ENCODE data around the gene UBN1.

The UBN1 gene

GRCh38 chr16:4801962-4802658 lies 45.2 kb upstream of the UBN1 start, which contains the start of gene ROGDI:
Gene ROGDI, minus strand, starts transcription at chr16:4802633. Its CDS starts 62 bp downstream, at chr16:4802571.
- no peaks in the 10 kb centered on the region for H3K27me3 ChIP-seq (replicated peaks in 2 of 5; ENCODE audit: control insufficient read depth in 4 of 5, insufficient read depth in 5 of 5, low read length in 4 of 5)
- peaks cover 0 to 33% (median 25%) of the 10 kb centered on the region in 4 experiments for H3K4me1 ChIP-seq (ENCODE audit: control extremely low read depth in 1 of 4, control insufficient read depth in 4 of 4, insufficient read depth in 4 of 4, low read length in 3 of 4)
- WGBS (ENCODE audit: insufficient coverage) = 0% methylated on average over 52 of the region's 70 CpGs
- no peaks in the 10 kb centered on the region for H3K9me3 ChIP-seq (ENCODE audit: control extremely low read depth in 1 of 5, control insufficient read depth in 4 of 5, insufficient read depth in 2 of 5, low read depth in 1 of 5, low read length in 4 of 5)
- peak; percentile 26 to 66 (median 55) for DNase-seq
- H3K4me3 ChIP-seq (ENCODE audit: control insufficient read depth in 1 of 7, extremely low read depth in 1 of 7, insufficient read depth in 4 of 7, low read depth in 2 of 7, low read length in 6 of 7) = peak within 1 kb of the TSS; percentile 56 to 87 (median 81)
- ChIA-PET POLR2A (interaction anchor here (0.5 kb wide), 1 partner anchor 52 kb away, joined by 3 read pairs; no protein-coding TSS in a partner anchor), CTCF (interaction anchor here (1.3 to 1.7 kb wide), 3 partner anchors 12 to 42 kb away, joined by 3 to 4 read pairs (median 3); no protein-coding TSS in a partner anchor)
- H3K36me3 ChIP-seq (ENCODE audit: control insufficient read depth in 4 of 4, insufficient read depth in 4 of 4, low read length in 3 of 4) = peaks cover 0 to 30% (median 19%) of the 10 kb centered on the region in 4 experiments
- H3K27ac ChIP-seq (ENCODE audit: insufficient read depth in 1 of 2, low read depth in 1 of 2, low read length in 2 of 2, poor library complexity in 1 of 2, severe bottlenecking in 2 of 2) = peak within 1 kb of the TSS in 1 of 2 experiments; percentile 58

- H3K27me3 ChIP-seq (replicated peaks in 2 of 5; ENCODE audit: control insufficient read depth in 4 of 5, insufficient read depth in 5 of 5, low read length in 4 of 5) = no peaks in the 10 kb centered on the region
- H3K4me3 ChIP-seq (ENCODE audit: control insufficient read depth in 1 of 7, extremely low read depth in 1 of 7, insufficient read depth in 4 of 7, low read depth in 2 of 7, low read length in 6 of 7) = peak overlapping the region; percentile 56 to 87 (median 81)
- peak overlapping the region in 1 of 2 experiments; percentile 58 for H3K27ac ChIP-seq (ENCODE audit: insufficient read depth in 1 of 2, low read depth in 1 of 2, low read length in 2 of 2, poor library complexity in 1 of 2, severe bottlenecking in 2 of 2)
- WGBS (ENCODE audit: insufficient coverage) = 0% methylated on average over 39 of the region's 59 CpGs
- CTCF ChIA-PET = interaction anchor here (0.7 to 1.7 kb wide), 5 partner anchors 12 to 135 kb away, joined by 3 to 4 read pairs (median 3); partner anchors contain the start of genes ANKS3 and DNAAF8
- peaks cover 0 to 33% (median 25%) of the 10 kb centered on the region in 4 experiments for H3K4me1 ChIP-seq (ENCODE audit: control extremely low read depth in 1 of 4, control insufficient read depth in 4 of 4, insufficient read depth in 4 of 4, low read length in 3 of 4)
- peaks cover 2 to 34% (median 21%) of the 10 kb centered on the region in 4 experiments for H3K36me3 ChIP-seq (ENCODE audit: control insufficient read depth in 4 of 4, insufficient read depth in 4 of 4, low read length in 3 of 4)
- no peaks in the 10 kb centered on the region for H3K9me3 ChIP-seq (ENCODE audit: control extremely low read depth in 1 of 5, control insufficient read depth in 4 of 5, insufficient read depth in 2 of 5, low read depth in 1 of 5, low read length in 4 of 5)
- POLR2A ChIA-PET = interaction anchor here (0.5 kb wide), 1 partner anchor 52 kb away, joined by 3 read pairs; no protein-coding TSS in a partner anchor
- peak; percentile 81 to 87 (median 83) for DNase-seq
Measured at GRCh38 chr16:4802659-4803287, 44.5 kb upstream of the UBN1 start.

DNA sequence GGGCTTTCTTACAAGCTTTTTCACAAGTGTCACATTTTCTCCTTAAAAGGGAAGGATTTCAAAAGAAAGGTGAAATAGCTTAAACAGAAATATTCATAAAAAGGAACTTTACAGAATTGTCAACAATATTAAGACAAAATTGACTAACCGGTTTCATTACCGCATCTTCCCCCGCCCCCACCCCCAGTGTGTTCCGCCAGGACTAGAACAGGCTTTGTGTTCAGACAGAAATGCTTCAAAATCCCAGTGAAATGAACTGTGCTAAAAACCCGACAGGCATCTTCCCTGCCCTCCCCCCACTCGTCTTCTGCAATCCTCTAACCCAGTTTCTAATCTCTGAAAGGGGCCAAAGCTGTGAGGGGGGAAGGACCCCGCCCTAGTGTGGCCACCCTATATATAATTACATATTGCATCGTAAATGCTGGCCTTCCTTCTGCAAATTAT lies 43.9 kb upstream of the UBN1 start:
- ChIA-PET CTCF (interaction anchor here (0.7 to 1.5 kb wide), 4 partner anchors 11 to 136 kb away, joined by 3 read pairs; partner anchors contain the start of genes ANKS3 and DNAAF8), POLR2A (no interaction called here)
- H3K9me3 ChIP-seq (ENCODE audit: control extremely low read depth in 1 of 5, control insufficient read depth in 4 of 5, insufficient read depth in 2 of 5, low read depth in 1 of 5, low read length in 4 of 5) = no peaks in the 10 kb centered on the region
- peaks cover 0 to 33% (median 25%) of the 10 kb centered on the region in 4 experiments for H3K4me1 ChIP-seq (ENCODE audit: control extremely low read depth in 1 of 4, control insufficient read depth in 4 of 4, insufficient read depth in 4 of 4, low read length in 3 of 4)
- H3K4me3 ChIP-seq (ENCODE audit: control insufficient read depth in 1 of 7, extremely low read depth in 1 of 7, insufficient read depth in 4 of 7, low read depth in 2 of 7, low read length in 6 of 7) = peak overlapping the region in 3 of 7 experiments; percentile 76 to 82 (median 81)
- peak overlapping the region in 1 of 2 experiments; percentile 58 for H3K27ac ChIP-seq (ENCODE audit: insufficient read depth in 1 of 2, low read depth in 1 of 2, low read length in 2 of 2, poor library complexity in 1 of 2, severe bottlenecking in 2 of 2)
- 63% methylated on average over 2 of the region's 8 CpGs for WGBS (ENCODE audit: insufficient coverage)
- no peak for DNase-seq
- peaks cover 2 to 34% (median 22%) of the 10 kb centered on the region in 4 experiments for H3K36me3 ChIP-seq (ENCODE audit: control insufficient read depth in 4 of 4, insufficient read depth in 4 of 4, low read length in 3 of 4)
- H3K27me3 ChIP-seq (replicated peaks in 2 of 5; ENCODE audit: control insufficient read depth in 4 of 5, insufficient read depth in 5 of 5, low read length in 4 of 5) = no peaks in the 10 kb centered on the region

DNA sequence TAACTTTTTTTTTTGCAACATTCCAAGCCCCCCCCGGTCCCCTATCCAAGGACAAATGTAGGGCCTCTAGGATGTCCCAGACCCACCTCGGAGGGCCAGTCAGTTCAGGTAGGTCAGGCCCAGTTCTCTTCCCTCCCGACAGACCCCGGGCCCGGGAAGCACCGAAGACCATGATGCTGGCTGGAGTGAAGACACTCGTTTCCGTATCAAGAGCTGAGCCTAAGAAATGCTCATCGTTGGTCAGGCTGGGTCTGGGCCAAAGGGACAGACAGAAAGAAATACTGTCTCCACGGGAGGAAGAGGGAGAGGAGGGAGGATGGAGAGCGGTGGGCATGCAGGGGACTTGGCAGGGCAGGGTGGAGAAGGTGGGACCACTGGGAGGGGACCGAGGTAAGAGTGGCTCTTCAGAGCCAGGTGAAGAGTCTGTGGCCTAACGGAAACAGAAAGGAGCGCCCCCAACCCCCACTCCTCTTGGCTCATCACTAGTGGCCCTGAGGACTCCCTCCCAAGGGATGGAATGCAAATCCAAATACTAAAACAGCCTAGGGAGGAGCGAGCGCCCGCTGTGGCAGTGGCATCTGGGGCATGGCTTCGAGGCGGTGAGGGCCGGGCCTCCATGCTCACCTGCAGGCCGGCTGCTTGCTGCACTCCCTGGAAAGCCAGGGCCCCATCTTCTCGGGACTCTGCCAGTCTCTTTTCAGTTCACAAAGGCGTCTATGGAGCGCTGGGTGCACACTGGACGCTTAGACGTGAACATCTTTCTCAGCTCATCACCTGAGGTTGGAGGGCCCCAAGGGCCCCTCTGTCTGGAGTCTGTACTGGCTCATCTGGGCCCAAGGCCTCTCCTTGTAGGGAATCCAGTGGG lies 43.2 kb upstream of the UBN1 start:
- H3K9me3 ChIP-seq (ENCODE audit: control extremely low read depth in 1 of 5, control insufficient read depth in 4 of 5, insufficient read depth in 2 of 5, low read depth in 1 of 5, low read length in 4 of 5) = no peaks in the 10 kb centered on the region
- no peak overlapping the region for H3K4me3 ChIP-seq (ENCODE audit: control insufficient read depth in 1 of 7, extremely low read depth in 1 of 7, insufficient read depth in 4 of 7, low read depth in 2 of 7, low read length in 6 of 7)
- no peak overlapping the region for H3K27ac ChIP-seq (ENCODE audit: insufficient read depth in 1 of 2, low read depth in 1 of 2, low read length in 2 of 2, poor library complexity in 1 of 2, severe bottlenecking in 2 of 2)
- H3K27me3 ChIP-seq (replicated peaks in 2 of 5; ENCODE audit: control insufficient read depth in 4 of 5, insufficient read depth in 5 of 5, low read length in 4 of 5) = no peaks in the 10 kb centered on the region
- peaks cover 4 to 36% (median 22%) of the 10 kb centered on the region in 4 experiments for H3K36me3 ChIP-seq (ENCODE audit: control insufficient read depth in 4 of 4, insufficient read depth in 4 of 4, low read length in 3 of 4)
- POLR2A ChIA-PET = no interaction called here
- peaks cover 0 to 33% (median 25%) of the 10 kb centered on the region in 4 experiments for H3K4me1 ChIP-seq (ENCODE audit: control extremely low read depth in 1 of 4, control insufficient read depth in 4 of 4, insufficient read depth in 4 of 4, low read length in 3 of 4)
- 97% methylated on average over 24 of the region's 26 CpGs for WGBS (ENCODE audit: insufficient coverage)
- DNase-seq = no peak
- CTCF ChIA-PET = interaction anchor here (0.7 to 1.5 kb wide), 3 partner anchors 14 to 17 kb away, joined by 3 read pairs; no protein-coding TSS in a partner anchor

- 96% methylated on average over 8 of the region's 11 CpGs for WGBS (ENCODE audit: insufficient coverage)
- Histone ChIP-seq H3K36me3 (ENCODE audit: control insufficient read depth in 4 of 4, insufficient read depth in 4 of 4, low read length in 3 of 4) (peaks cover 7 to 40% (median 24%) of the 10 kb centered on the region in 4 experiments), H3K27ac (ENCODE audit: insufficient read depth in 1 of 2, low read depth in 1 of 2, low read length in 2 of 2, poor library complexity in 1 of 2, severe bottlenecking in 2 of 2) (no peak overlapping the region), H3K4me1 (ENCODE audit: control extremely low read depth in 1 of 4, control insufficient read depth in 4 of 4, insufficient read depth in 4 of 4, low read length in 3 of 4) (peaks cover 0 to 28% (median 21%) of the 10 kb centered on the region in 4 experiments), H3K27me3 (replicated peaks in 2 of 5; ENCODE audit: control insufficient read depth in 4 of 5, insufficient read depth in 5 of 5, low read length in 4 of 5) (no peaks in the 10 kb centered on the region), H3K9me3 (ENCODE audit: control extremely low read depth in 1 of 5, control insufficient read depth in 4 of 5, insufficient read depth in 2 of 5, low read depth in 1 of 5, low read length in 4 of 5) (no peaks in the 10 kb centered on the region), H3K4me3 (ENCODE audit: control insufficient read depth in 1 of 7, extremely low read depth in 1 of 7, insufficient read depth in 4 of 7, low read depth in 2 of 7, low read length in 6 of 7) (no peak overlapping the region)
- ChIA-PET CTCF (no interaction called here), POLR2A (no interaction called here)
- DNase-seq = no peak
Measured at GRCh38 chr16:4805231-4805630, 42.0 kb upstream of the UBN1 start.

GRCh38 chr16:4806280-4806679 lies 41.0 kb upstream of the UBN1 start:
- peaks cover 9 to 50% (median 29%) of the 10 kb centered on the region in 4 experiments for H3K36me3 ChIP-seq (ENCODE audit: control insufficient read depth in 4 of 4, insufficient read depth in 4 of 4, low read length in 3 of 4)
- no peak overlapping the region for H3K4me3 ChIP-seq (ENCODE audit: control insufficient read depth in 1 of 7, extremely low read depth in 1 of 7, insufficient read depth in 4 of 7, low read depth in 2 of 7, low read length in 6 of 7)
- no peak for DNase-seq
- CTCF ChIA-PET = no interaction called here
- peaks cover 0 to 17% (median 11%) of the 10 kb centered on the region in 4 experiments for H3K4me1 ChIP-seq (ENCODE audit: control extremely low read depth in 1 of 4, control insufficient read depth in 4 of 4, insufficient read depth in 4 of 4, low read length in 3 of 4)
- H3K9me3 ChIP-seq (ENCODE audit: control extremely low read depth in 1 of 5, control insufficient read depth in 4 of 5, insufficient read depth in 2 of 5, low read depth in 1 of 5, low read length in 4 of 5) = no peaks in the 10 kb centered on the region
- WGBS (ENCODE audit: insufficient coverage) = 100% methylated on average over 4 of the region's 6 CpGs
- no peak overlapping the region for H3K27ac ChIP-seq (ENCODE audit: insufficient read depth in 1 of 2, low read depth in 1 of 2, low read length in 2 of 2, poor library complexity in 1 of 2, severe bottlenecking in 2 of 2)
- POLR2A ChIA-PET = no interaction called here
- H3K27me3 ChIP-seq (replicated peaks in 2 of 5; ENCODE audit: control insufficient read depth in 4 of 5, insufficient read depth in 5 of 5, low read length in 4 of 5) = no peaks in the 10 kb centered on the region

All from common myeloid progenitor, CD34-positive (primary cell).